DOHH2 (cell line): Measurements from ENCODE around the gene HMGB3.

Source experiments
- H3F3A ChIP-seq: fragments of 200-600 bp; sonication (generic), shearing (Covaris generic); 2 replicates; pipeline ENCODE4 v1.6.0; 2016; ENCODE audit warnings: antibody characterized with exemption, mild to moderate bottlenecking; ENCODE audit not compliant: control insufficient read depth, insufficient read depth
- H3K27ac ChIP-seq: fragments of 200-600 bp; sonication (generic); 2 replicates; pipeline ENCODE4 v1.5.1; 2014; ENCODE audit warnings: low read depth, mild to moderate bottlenecking, low read length, moderate library complexity
- H3K27me3 ChIP-seq: fragments of 200-600 bp; sonication (generic); 2 replicates; pipeline ENCODE4 v1.6.1; 2014; ENCODE audit warnings: mild to moderate bottlenecking, low read length, mixed read lengths; ENCODE audit not compliant: control insufficient read depth
- H3K36me3 ChIP-seq: fragments of 200-600 bp; sonication (generic); 2 replicates; pipeline ENCODE4 v1.6.1; 2014; ENCODE audit warnings: mild to moderate bottlenecking, low read length, moderate library complexity, mixed read lengths; ENCODE audit not compliant: control insufficient read depth
- H3K4me1 ChIP-seq: fragments of 200-600 bp; sonication (generic); 2 replicates; pipeline ENCODE4 v1.6.1; 2014; ENCODE audit warnings: mild to moderate bottlenecking, low read length, mixed read lengths; ENCODE audit not compliant: control insufficient read depth
- H3K4me2 ChIP-seq: fragments of 200-600 bp; sonication (generic); 2 replicates; pipeline ENCODE4 v1.6.0; 2014; ENCODE audit warnings: mild to moderate bottlenecking, low read length, moderate library complexity
- H3K4me3 ChIP-seq: fragments of 200-600 bp; sonication (generic); 2 replicates; pipeline ENCODE4 v1.5.1; 2014; ENCODE audit warnings: mild to moderate bottlenecking, low read length, mixed read lengths
- H3K79me2 ChIP-seq: fragments of 200-600 bp; sonication (generic); 2 replicates; pipeline ENCODE4 v1.6.1; 2014; ENCODE audit warnings: mild to moderate bottlenecking, low read length, mixed read lengths; ENCODE audit not compliant: control insufficient read depth
- H3K9me2 ChIP-seq: fragments of 200-600 bp; sonication (generic); replicated peaks from 2 replicates; pipeline ENCODE4 v1.6.1; 2014; ENCODE audit warnings: mild to moderate bottlenecking, low read length, mixed read lengths; ENCODE audit not compliant: control insufficient read depth
- H3K9me3 ChIP-seq: fragments of 200-600 bp; sonication (generic); 2 replicates; pipeline ENCODE4 v1.6.1; 2014; ENCODE audit warnings: antibody characterized with exemption, low read length, mixed read lengths; ENCODE audit not compliant: control insufficient read depth, insufficient read depth
- H4K20me1 ChIP-seq: fragments of 200-600 bp; sonication (generic); 2 replicates; pipeline ENCODE4 v1.6.0; 2014; ENCODE audit warnings: low read depth, mild to moderate bottlenecking, antibody characterized with exemption, low read length, moderate library complexity; ENCODE audit not compliant: control insufficient read depth, insufficient read depth
- EZH2phosphoT487 ChIP-seq: fragments of 200-600 bp; sonication (generic); IDR thresholded peaks from 2 replicates; pipeline ENCODE4 v1.6.1; 2017; ENCODE audit warnings: borderline replicate concordance, mild to moderate bottlenecking, antibody characterized with exemption, low read length, moderate library complexity, mixed read lengths
- TF ChIP-seq, protein P1 (sequence below): fragments of 200-600 bp; sonication (generic); IDR thresholded peaks from one replicate; pipeline ENCODE4 v1.5.1; 2014; ENCODE audit warnings: antibody characterized with exemption, mild to moderate bottlenecking, low read depth, low read length; ENCODE audit not compliant: poor library complexity, severe bottlenecking

HMGB3 gene

DNA sequence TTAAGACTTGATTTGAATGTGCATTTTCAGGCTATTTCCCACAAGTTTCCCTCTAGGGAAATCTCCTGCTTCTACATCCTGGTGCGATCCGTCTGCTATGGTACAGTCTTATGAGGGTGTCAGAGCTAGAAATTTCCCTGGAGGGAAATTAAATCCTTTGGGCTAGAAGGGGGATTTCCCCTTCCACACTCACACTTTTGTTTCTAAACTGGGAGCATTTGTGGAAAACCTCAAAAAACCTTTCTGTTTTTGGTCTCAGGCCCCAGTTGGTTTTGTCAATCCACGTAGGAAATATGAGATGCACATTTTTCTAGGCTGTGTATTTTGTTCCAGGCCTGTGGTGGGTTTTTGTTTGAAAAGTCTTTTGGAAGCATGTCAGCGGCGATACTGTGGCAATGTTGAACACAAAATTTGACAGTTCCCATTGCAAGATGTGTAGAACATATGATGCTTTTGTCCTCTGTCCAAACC is 17.8 kb downstream of the HMGB3 start:
- H3K4me1 ChIP-seq = no peaks in the 10 kb centered on the region
- H3K27me3 ChIP-seq = no peaks in the 10 kb centered on the region
- H3K36me3 ChIP-seq = no peaks in the 10 kb centered on the region
- no peaks in the 10 kb centered on the region for H3K79me2 ChIP-seq
- H3K9me2 ChIP-seq = no peaks in the 10 kb centered on the region
- no peak overlapping the region for H3K4me2 ChIP-seq
- no peak overlapping the region for H3K4me3 ChIP-seq
- no peaks in the 10 kb centered on the region for H3F3A ChIP-seq
- TF ChIP-seq, protein P1, sequence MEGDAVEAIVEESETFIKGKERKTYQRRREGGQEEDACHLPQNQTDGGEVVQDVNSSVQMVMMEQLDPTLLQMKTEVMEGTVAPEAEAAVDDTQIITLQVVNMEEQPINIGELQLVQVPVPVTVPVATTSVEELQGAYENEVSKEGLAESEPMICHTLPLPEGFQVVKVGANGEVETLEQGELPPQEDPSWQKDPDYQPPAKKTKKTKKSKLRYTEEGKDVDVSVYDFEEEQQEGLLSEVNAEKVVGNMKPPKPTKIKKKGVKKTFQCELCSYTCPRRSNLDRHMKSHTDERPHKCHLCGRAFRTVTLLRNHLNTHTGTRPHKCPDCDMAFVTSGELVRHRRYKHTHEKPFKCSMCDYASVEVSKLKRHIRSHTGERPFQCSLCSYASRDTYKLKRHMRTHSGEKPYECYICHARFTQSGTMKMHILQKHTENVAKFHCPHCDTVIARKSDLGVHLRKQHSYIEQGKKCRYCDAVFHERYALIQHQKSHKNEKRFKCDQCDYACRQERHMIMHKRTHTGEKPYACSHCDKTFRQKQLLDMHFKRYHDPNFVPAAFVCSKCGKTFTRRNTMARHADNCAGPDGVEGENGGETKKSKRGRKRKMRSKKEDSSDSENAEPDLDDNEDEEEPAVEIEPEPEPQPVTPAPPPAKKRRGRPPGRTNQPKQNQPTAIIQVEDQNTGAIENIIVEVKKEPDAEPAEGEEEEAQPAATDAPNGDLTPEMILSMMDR = no peak
- TF ChIP-seq EZH2phosphoT487 = no peak
- no peak overlapping the region for H3K27ac ChIP-seq
- H3K9me3 ChIP-seq = no peaks in the 10 kb centered on the region
- H4K20me1 ChIP-seq = no peaks in the 10 kb centered on the region

DNA sequence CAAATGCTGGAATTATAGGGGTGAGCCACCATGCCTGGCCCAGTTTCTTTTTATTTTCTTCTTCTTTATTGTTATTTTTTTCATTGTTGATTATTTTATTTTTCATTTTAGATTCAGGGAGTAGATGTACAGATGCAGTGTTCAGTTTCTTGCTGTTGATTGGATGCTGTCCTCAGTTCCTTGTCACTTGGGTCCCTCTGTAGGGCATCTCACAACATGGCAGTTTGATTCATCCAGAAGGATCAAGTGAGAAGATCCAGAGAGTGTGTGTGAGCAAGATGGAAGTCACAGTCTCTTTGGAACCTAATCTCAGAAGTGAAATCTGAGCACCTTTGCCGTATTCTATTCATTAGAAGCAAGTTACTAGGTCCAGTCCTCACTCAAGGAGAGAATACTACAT is 20.9 kb downstream of the HMGB3 start:
- H3K79me2 ChIP-seq = no peaks in the 10 kb centered on the region
- no peaks in the 10 kb centered on the region for H3K4me1 ChIP-seq
- H3F3A ChIP-seq = no peaks in the 10 kb centered on the region

DNA sequence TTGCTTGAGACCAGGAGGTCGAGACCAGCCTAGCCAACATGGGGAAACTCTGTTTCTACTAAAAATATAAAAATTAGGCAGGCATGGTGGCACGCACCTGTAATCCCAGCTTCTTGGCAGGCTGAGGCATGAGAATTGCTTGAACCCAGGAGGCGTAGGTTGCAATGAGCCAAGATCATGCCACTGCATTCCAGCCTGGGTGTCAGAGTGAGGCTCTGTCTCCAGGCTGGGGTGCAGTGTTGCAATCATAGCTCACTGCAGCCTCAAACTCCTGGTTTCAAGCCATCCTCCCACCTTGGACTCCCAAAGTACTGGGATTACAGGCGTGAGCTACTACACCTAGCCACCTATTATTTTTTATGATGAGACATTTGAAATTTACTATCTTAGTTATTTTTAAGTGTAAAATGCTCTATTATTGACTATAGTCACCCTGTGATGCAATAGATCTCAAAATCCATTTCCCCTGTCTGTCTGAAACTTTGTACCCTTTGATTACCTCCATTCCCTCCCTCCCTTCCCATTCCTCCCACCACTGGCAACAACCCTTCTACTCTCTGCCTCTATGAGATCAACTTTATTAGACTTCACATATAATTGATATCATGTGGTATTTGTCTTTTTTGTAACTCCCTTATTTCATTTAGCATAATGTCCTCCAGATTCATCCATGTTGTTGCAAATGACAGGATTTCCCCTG is 23.4 kb downstream of the HMGB3 start:
- Histone ChIP-seq H3K79me2 (no peaks in the 10 kb centered on the region), H3K27ac (no peak overlapping the region), H3K4me1 (no peaks in the 10 kb centered on the region), H4K20me1 (no peaks in the 10 kb centered on the region), H3K27me3 (no peaks in the 10 kb centered on the region), H3K9me3 (no peaks in the 10 kb centered on the region), H3K9me2 (no peaks in the 10 kb centered on the region), H3K4me2 (no peak overlapping the region), H3K36me3 (no peaks in the 10 kb centered on the region), H3K4me3 (no peak overlapping the region), H3F3A (no peaks in the 10 kb centered on the region)
- TF ChIP-seq EZH2phosphoT487 = no peak
- TF ChIP-seq, protein P1 = no peak

More for the DNA sequence above, 20.9 kb downstream of the HMGB3 start:
- H3K36me3 ChIP-seq = no peaks in the 10 kb centered on the region
- no peaks in the 10 kb centered on the region for H3K27me3 ChIP-seq
- TF ChIP-seq EZH2phosphoT487 = no peak
- TF ChIP-seq, protein P1 = no peak
- H3K4me2 ChIP-seq = no peak overlapping the region
- H4K20me1 ChIP-seq = no peaks in the 10 kb centered on the region
- no peaks in the 10 kb centered on the region for H3K9me2 ChIP-seq
- no peak overlapping the region for H3K27ac ChIP-seq
- H3K9me3 ChIP-seq = no peaks in the 10 kb centered on the region
- no peak overlapping the region for H3K4me3 ChIP-seq

DNA sequence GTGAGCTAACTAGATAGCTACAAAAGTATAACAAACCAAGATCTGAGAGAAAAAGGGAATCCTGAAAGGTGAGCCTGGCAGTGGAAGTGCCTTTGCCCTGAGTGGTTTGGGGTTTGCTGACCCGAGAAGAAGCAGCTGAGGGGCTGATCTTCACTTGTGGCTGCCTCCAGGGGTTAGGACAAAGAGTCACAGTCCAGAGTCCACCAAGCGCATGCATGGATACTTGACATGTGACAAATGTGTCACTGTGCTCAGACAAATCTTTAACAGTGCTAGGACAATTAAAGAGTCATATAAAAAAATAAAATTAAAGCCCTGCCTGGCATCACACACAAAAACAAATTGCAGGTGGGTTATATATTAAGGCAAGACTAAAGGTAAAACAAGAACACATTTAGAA is 26.4 kb downstream of the HMGB3 start:
- Histone ChIP-seq H3K4me3 (no peak overlapping the region), H3K9me3 (no peaks in the 10 kb centered on the region), H3K36me3 (no peaks in the 10 kb centered on the region), H3K9me2 (no peaks in the 10 kb centered on the region), H3K4me1 (no peaks in the 10 kb centered on the region), H3K4me2 (no peak overlapping the region), H3K79me2 (no peaks in the 10 kb centered on the region), H3F3A (no peaks in the 10 kb centered on the region), H4K20me1 (no peaks in the 10 kb centered on the region), H3K27ac (no peak overlapping the region), H3K27me3 (no peaks in the 10 kb centered on the region)
- TF ChIP-seq, protein P1 = no peak
- TF ChIP-seq EZH2phosphoT487 = no peak
